Mesothelial cell of epicardium (in vitro differentiated cells): ENCODE data around the gene FTSJ3. TPM values are rescaled to one million over a fixed set of nuclear protein-coding genes. Genes with fewer than 3 reads are reported as not detected.

Experiments
- DNase-seq, 2 experiments: peaks; one replicate each; pipeline ENCODE4 v3.0.0; 2021; ENCODE audit warnings: low spot score in 2 of 2; ENCODE audit not compliant: unreplicated experiment in 2 of 2
- H3K27ac Mint-ChIP-seq: 2 replicates; pipeline ENCODE4 v1.8.0; 2021; ENCODE audit warnings: mixed read lengths
- H3K27me3 Mint-ChIP-seq: 2 replicates; pipeline ENCODE4 v1.8.0; 2021; ENCODE audit warnings: low read depth, mixed read lengths
- H3K36me3 Mint-ChIP-seq: 2 replicates; pipeline ENCODE4 v1.8.0; 2021; ENCODE audit warnings: mixed read lengths
- H3K4me1 Mint-ChIP-seq: 2 replicates; pipeline ENCODE4 v1.8.0; 2021; ENCODE audit warnings: mixed read lengths
- H3K4me3 Mint-ChIP-seq: 2 replicates; pipeline ENCODE4 v1.8.0; 2021; ENCODE audit warnings: mild to moderate bottlenecking, moderate library complexity, mixed read lengths
- H3K9me3 Mint-ChIP-seq: 2 replicates; pipeline ENCODE4 v1.8.0; 2021; ENCODE audit warnings: mixed read lengths
- CTCF ChIP-seq: fragments of 200-600 bp; sonication (generic); IDR thresholded peaks from one replicate; pipeline ENCODE4 v1.5.0; 2021; ENCODE audit warnings: antibody characterized with exemption; ENCODE audit not compliant: unreplicated experiment
- total RNA-seq: library from RNA; stranded (reverse); gene quantifications from 3 replicates; pipeline ENCODE4 v1.2.1, GENCODE V29; 2021

The FTSJ3 gene
- total RNA-seq, 1 donor from 2014 or later, result 48.1 TPM

DNA sequence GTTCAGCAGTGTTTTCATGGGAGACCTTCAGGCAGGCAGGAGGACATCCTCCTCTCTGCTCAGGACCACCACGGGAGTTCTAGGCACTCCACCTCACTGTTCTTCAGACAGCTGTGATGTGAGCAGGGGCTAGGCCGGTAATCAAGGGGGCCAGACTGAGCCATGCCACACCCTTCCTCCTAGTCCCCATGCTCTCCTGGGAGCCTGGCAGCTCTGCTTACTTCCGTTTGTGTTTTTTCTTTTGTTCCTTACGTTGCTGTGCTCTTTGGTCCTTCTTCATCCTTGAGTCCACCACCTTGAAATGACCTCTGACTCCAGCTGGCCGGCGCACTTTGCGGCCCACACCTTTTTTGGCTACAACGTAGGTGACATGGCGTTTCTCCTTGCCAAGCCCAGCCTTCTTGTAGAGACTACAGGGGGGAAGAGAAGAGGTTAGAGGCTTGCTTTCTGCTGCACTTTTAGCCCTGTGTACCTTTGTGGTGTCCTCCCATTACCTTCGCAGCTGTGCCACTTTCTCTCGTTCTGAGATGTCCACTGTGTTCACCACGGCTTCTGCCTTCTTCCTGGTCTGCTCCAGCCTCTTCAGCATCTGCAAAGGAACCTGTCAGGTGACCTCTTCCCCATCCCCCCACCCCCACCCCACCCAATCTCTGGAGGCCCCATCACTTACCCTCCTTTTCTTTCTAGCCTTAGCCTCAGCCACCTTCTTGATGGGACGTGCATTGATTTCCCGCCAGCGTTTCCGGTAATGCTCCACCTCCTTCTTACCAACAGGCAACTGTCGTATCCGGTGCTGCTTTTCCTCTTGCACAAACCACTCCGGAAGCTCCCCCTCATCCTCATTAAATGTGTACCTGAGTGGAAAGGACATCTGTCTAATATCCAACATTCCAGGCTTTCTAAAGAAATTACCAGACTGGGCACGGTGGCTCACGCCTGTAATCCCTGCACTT, 7.6 kb downstream of the FTSJ3 start:
- H3K27ac Mint-ChIP-seq, result no peak overlapping the region
- H3K27me3 Mint-ChIP-seq, result no peaks in the 10 kb centered on the region
- H3K4me3 Mint-ChIP-seq, result no peak overlapping the region
- no peak for TF ChIP-seq CTCF
- H3K9me3 Mint-ChIP-seq, result no peaks in the 10 kb centered on the region
- DNase-seq, result no peak
- H3K36me3 Mint-ChIP-seq, result peaks cover 51% of the 10 kb centered on the region
- no peaks in the 10 kb centered on the region for H3K4me1 Mint-ChIP-seq

DNA sequence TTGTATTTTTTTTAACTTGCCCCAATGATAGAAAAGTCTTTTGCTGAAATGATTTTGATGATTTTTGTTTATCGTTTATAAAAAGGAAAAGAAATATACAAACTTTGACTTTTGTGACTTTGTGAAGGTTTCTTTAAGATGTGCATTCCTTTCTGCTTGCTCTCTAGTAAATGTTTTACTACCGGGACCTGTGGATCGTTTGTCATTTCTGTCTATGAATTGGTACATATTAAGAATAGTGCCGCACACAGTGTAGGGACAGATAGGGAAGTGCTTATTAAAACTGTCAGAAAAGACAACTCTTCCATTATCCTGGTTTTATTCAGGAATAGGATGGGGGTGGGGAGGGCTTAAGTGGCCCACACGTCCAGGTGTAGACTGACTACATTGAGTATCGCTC, 8.3 kb downstream of the FTSJ3 start:
- Mint-ChIP-seq H3K27me3 (no peaks in the 10 kb centered on the region), H3K36me3 (peaks cover 49% of the 10 kb centered on the region), H3K4me1 (no peaks in the 10 kb centered on the region), H3K4me3 (no peak overlapping the region), H3K9me3 (no peaks in the 10 kb centered on the region), H3K27ac (no peak overlapping the region)
- TF ChIP-seq CTCF, result no peak
- DNase-seq, result no peak

DNA sequence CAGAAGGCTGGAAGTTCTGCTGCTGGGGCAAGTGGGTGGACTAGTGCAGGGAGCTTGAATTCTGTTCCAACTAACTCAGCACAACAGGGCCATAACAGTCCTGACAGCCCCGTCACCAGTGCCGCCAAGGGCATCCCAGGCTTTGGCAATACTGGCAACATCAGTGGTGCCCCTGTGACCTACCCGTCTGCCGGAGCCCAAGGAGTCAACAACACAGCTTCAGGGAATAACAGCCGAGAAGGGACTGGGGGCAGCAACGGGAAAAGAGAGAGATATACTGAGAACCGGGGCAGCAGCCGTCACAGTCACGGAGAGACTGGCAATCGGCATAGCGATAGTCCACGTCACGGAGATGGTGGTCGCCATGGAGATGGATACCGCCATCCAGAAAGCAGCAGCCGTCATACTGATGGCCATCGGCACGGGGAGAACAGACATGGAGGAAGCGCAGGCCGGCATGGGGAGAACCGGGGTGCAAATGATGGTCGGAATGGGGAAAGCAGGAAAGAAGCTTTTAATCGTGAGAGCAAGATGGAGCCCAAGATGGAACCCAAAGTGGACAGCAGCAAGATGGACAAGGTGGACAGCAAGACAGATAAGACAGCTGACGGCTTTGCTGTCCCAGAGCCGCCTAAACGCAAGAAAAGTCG, 9.6 kb downstream of the FTSJ3 start:
- no peak for DNase-seq
- H3K36me3 Mint-ChIP-seq, result peaks cover 49% of the 10 kb centered on the region
- no peak overlapping the region for H3K4me3 Mint-ChIP-seq
- H3K27ac Mint-ChIP-seq, result no peak overlapping the region
- no peaks in the 10 kb centered on the region for H3K9me3 Mint-ChIP-seq
- H3K4me1 Mint-ChIP-seq, result no peaks in the 10 kb centered on the region
- TF ChIP-seq CTCF, result no peak
- no peaks in the 10 kb centered on the region for H3K27me3 Mint-ChIP-seq

DNA sequence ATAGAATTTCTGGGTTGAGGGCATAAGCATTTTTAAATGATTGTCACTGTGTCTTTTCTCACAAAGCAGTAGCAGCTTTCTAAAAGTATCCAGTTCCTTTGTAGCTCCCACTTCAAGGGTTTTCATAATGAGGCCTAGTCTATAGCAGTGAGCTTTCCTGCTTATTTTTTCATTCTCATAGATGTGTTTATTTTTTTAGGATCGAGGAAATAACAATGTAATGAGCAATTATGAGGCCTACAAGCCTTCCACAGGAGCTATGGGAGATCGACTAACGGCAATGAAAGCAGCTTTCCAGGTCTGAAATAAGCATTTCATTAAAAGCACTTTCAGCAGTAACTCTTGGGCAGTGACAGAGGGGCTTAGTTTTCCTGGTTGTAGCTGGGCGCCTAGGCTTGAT, 10.8 kb downstream of the FTSJ3 start:
- Mint-ChIP-seq H3K36me3 (peaks cover 53% of the 10 kb centered on the region), H3K4me3 (no peak overlapping the region), H3K4me1 (no peaks in the 10 kb centered on the region), H3K27me3 (no peaks in the 10 kb centered on the region), H3K9me3 (no peaks in the 10 kb centered on the region), H3K27ac (no peak overlapping the region)
- DNase-seq, result no peak
- no peak for TF ChIP-seq CTCF

DNA sequence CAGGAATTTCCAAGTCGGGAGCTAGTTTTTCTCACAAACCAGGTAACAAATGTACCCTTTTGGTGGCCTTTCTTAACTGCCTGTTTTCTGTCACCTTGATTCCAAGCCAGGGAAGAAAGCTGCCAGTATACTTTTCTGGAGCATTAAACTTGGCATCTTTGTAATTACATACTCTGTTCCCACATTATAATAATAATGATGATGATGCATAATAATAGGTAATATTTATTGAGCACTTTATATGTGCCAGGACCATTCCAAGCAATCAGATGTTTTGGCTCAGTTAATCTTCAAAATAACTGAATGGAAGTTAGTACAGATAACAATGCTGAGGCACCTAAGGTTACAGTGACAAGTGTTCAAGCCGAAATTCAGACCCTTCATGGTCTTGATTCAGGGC, 11.3 kb downstream of the FTSJ3 start:
- DNase-seq, result no peak
- Mint-ChIP-seq H3K4me3 (no peak overlapping the region), H3K27ac (no peak overlapping the region), H3K36me3 (peaks cover 52% of the 10 kb centered on the region), H3K27me3 (no peaks in the 10 kb centered on the region), H3K9me3 (no peaks in the 10 kb centered on the region), H3K4me1 (no peaks in the 10 kb centered on the region)
- TF ChIP-seq CTCF, result no peak
